B cell (primary cell): ENCODE measurements around the gene GYPE. TPM values are rescaled to one million over a fixed set of nuclear protein-coding genes. Genes with fewer than 3 reads are reported as not detected.
"Not testable (repeated sequence)": the region's sequence is repeated elsewhere in the genome, so short reads cannot be mapped to it uniquely, and the experiment has no call there.

Experiments used
- ATAC-seq: fragments of 200-7000 bp; cut with Tn5 transposase; one replicate; pipeline ENCODE4 v1.10.0; 2021; ENCODE audit warnings: low read depth, mild to moderate bottlenecking, moderate number of reproducible peaks, moderate library complexity
- CTCF ChIA-PET: fragments of 350-600 bp; sonication (Branson Sonifier 250); formaldehyde crosslinking; loops from one replicate; lab custom pipeline; 2021; ENCODE audit warnings: antibody characterized with exemption, inconsistent platforms; lab: Charles Lee
- POLR2A ChIA-PET: fragments of 350-600 bp; sonication (Branson Sonifier 250); formaldehyde crosslinking; loops from one replicate; lab custom pipeline; 2021; ENCODE audit warnings: antibody characterized with exemption; lab: Charles Lee
- DNase-seq: peaks from one replicate; pipeline ENCODE4 v3.0.0; 2013
- H2AFZ ChIP-seq: 2 replicates; pipeline ENCODE4 v1.6.1; 2012; ENCODE audit warnings: mild to moderate bottlenecking, low read depth, low read length; ENCODE audit not compliant: insufficient read depth, poor library complexity, severe bottlenecking
- H3K27ac ChIP-seq, 2 donors: 1 replicate in 1 of 2; 2 replicates in 1 of 2; pipeline ENCODE4 v1.5.1; 2012 to 2013; ENCODE audit warnings: low read length in 2 of 2, mild to moderate bottlenecking in 2 of 2, moderate library complexity in 1 of 2
- H3K27me3 ChIP-seq, 4 experiments: fragments of 200-600 bp in 1 of 4; sonication (generic) in 1 of 4; replicated peaks in 1 of 4; 1 replicate in 2 of 4; 2 replicates in 2 of 4; pipeline versions ENCODE4 v1.6.1 to v1.7.0; 2013 to 2016; ENCODE audit warnings: low read length in 3 of 4, mild to moderate bottlenecking in 2 of 4, mixed read lengths in 1 of 4, moderate library complexity in 1 of 4; ENCODE audit not compliant: insufficient read depth in 4 of 4, control insufficient read depth in 3 of 4; ENCODE audit errors: control extremely low read depth in 1 of 4
- H3K36me3 ChIP-seq, 2 experiments: replicated peaks in 1 of 2; 1 replicate in 1 of 2; 2 replicates in 1 of 2; pipeline versions ENCODE4 v1.6.1 to v1.7.1; 2013; ENCODE audit warnings: low read length in 1 of 2; ENCODE audit not compliant: insufficient read depth in 2 of 2, control insufficient read depth in 1 of 2; ENCODE audit errors: control extremely low read depth in 1 of 2, extremely low read depth in 1 of 2
- H3K4me1 ChIP-seq, 2 donors: fragments of 200-600 bp in 1 of 2; sonication (generic) in 1 of 2; 1 replicate in 1 of 2; 2 replicates in 1 of 2; pipeline versions ENCODE4 v1.5.1 to v1.6.1; 2013 to 2017; ENCODE audit warnings: low read length in 2 of 2; ENCODE audit not compliant: control insufficient read depth in 2 of 2, insufficient read depth in 2 of 2
- H3K4me2 ChIP-seq: replicated peaks from 2 replicates; pipeline ENCODE3; 2012; ENCODE audit warnings: mild to moderate bottlenecking, low read depth, low read length; ENCODE audit not compliant: poor library complexity, severe bottlenecking
- H3K4me3 ChIP-seq, 5 experiments: fragments of 200-600 bp in 1 of 5; sonication (generic) in 1 of 5; 1 replicate in 3 of 5; 2 replicates in 2 of 5; pipeline versions ENCODE4 v1.5.1 to v1.7.0; 2011 to 2016; ENCODE audit warnings: low read length in 4 of 5, mild to moderate bottlenecking in 4 of 5, low read depth in 2 of 5, control low read depth in 1 of 5, moderate library complexity in 1 of 5; ENCODE audit not compliant: insufficient read depth in 1 of 5; ENCODE audit errors: control extremely low read depth in 1 of 5, extremely low read depth in 1 of 5
- H3K79me2 ChIP-seq: fragments of 200-600 bp; sonication (generic); one replicate; pipeline ENCODE4 v1.6.0; 2016; ENCODE audit warnings: low read length; ENCODE audit not compliant: control insufficient read depth, insufficient read depth
- H3K9ac ChIP-seq: fragments of 200-600 bp; sonication (generic); 2 replicates; pipeline ENCODE4 v1.6.1; 2017; ENCODE audit warnings: mild to moderate bottlenecking, low read length, moderate library complexity
- H3K9me3 ChIP-seq, 3 donors: one replicate each; pipeline versions ENCODE4 v1.6.1 to v1.7.1; 2013; ENCODE audit warnings: low read length in 2 of 3; ENCODE audit not compliant: control insufficient read depth in 2 of 3, insufficient read depth in 1 of 3; ENCODE audit errors: control extremely low read depth in 1 of 3
- H4K20me1 ChIP-seq: 2 replicates; pipeline ENCODE4 v1.6.0; 2012; ENCODE audit warnings: mild to moderate bottlenecking, low read length; ENCODE audit not compliant: insufficient read depth, control insufficient read depth, poor library complexity, severe bottlenecking
- H3K27ac Mint-ChIP-seq: one replicate; pipeline ENCODE4 v1.8.0; 2021; ENCODE audit warnings: mixed read lengths
- H3K27me3 Mint-ChIP-seq: one replicate; pipeline ENCODE4 v1.8.0; 2021; ENCODE audit warnings: mixed read lengths
- H3K4me1 Mint-ChIP-seq: one replicate; pipeline ENCODE4 v1.8.0; 2021; ENCODE audit warnings: mixed read lengths
- H3K4me3 Mint-ChIP-seq: one replicate; pipeline ENCODE4 v1.8.0; 2021; ENCODE audit warnings: mixed read lengths
- H3K9me3 Mint-ChIP-seq: one replicate; pipeline ENCODE4 v1.8.0; 2022; ENCODE audit warnings: mixed read lengths; ENCODE audit not compliant: insufficient read depth
- WGBS: methylation state at CpG from one replicate; pipeline ENCODE4 v1.1.5; 2013; ENCODE audit warnings: missing lambda C conversion rate; ENCODE audit not compliant: insufficient coverage; 5-methylcytosine and 5-hydroxymethylcytosine counted together
- intact Hi-C: fragments of 100-400 bp; cut with micrococcal nuclease; formaldehyde crosslinking; loops from one replicate; pipeline ENCODE4 v1.10.0; 2022
- polyA plus RNA-seq: library from polyadenylated mRNA; depleted of rRNA; stranded (reverse); fragments of >200 nt; gene quantifications from 2 replicates; pipeline ENCODE4 v1.2.3, GENCODE V29; 2012
- total RNA-seq, 2 donors: library from RNA; stranded (reverse); fragments of 120-200 nt in 1 of 2; gene quantifications; 1 replicate in 1 of 2; 2 replicates in 1 of 2; pipeline versions ENCODE4 v1.2.3 to v1.2.4, GENCODE V29; 2013 to 2022

Gene GYPE
- total and polyA plus RNA-seq, 2 donors (not counting 1 experiment from before 2014, with no cell fraction given), result 3.0 to 4.7 TPM

GRCh38 chr4:143870523-143871268 lies 34.7 kb downstream of the GYPE start:
- Mint-ChIP-seq H3K4me1 (peaks cover 40% of the 10 kb centered on the region), H3K27ac (peak overlapping the region; percentile 64), H3K4me3 (peak overlapping the region; percentile 27)
- H3K9me3 Mint-ChIP-seq, POLR2A ChIA-PET, CTCF ChIA-PET, H2AFZ ChIP-seq, H3K36me3 ChIP-seq, intact Hi-C loops, H3K79me2 ChIP-seq, H3K27me3 ChIP-seq, H3K27me3 Mint-ChIP-seq, H3K9ac ChIP-seq, H4K20me1 ChIP-seq, H3K9me3 ChIP-seq, H3K4me3 ChIP-seq: not testable (repeated sequence)
- Histone ChIP-seq H3K4me1 (peaks cover 15 to 29% of the 10 kb centered on the region in 2 donors), H3K27ac (peak overlapping the region in 1 of 2 donors; percentile 84), H3K4me2 (peak overlapping the region; percentile 19)
- 10% methylated on average over 2 of the region's 3 CpGs for WGBS
- ATAC-seq, result peak; percentile 57
- DNase-seq, result peak; percentile 51

- H3K9me3 ChIP-seq, H3K27me3 Mint-ChIP-seq, intact Hi-C loops, H2AFZ ChIP-seq, H3K4me3 ChIP-seq, POLR2A ChIA-PET, H4K20me1 ChIP-seq, H3K4me2 ChIP-seq, H3K27me3 ChIP-seq, H3K79me2 ChIP-seq, CTCF ChIA-PET, H3K9me3 Mint-ChIP-seq, H3K9ac ChIP-seq, H3K36me3 ChIP-seq: not testable (repeated sequence)
- Mint-ChIP-seq H3K4me1 (peaks cover 37% of the 10 kb centered on the region), H3K27ac (peak overlapping the region; percentile 62), H3K4me3 (peak overlapping the region; percentile 27)
- peaks cover 15 to 23% of the 10 kb centered on the region in 2 donors for H3K4me1 ChIP-seq
- DNase-seq (peak; percentile 2), ATAC-seq (peak; percentile 56)
- peak overlapping the region in 1 of 2 donors; percentile 84 for H3K27ac ChIP-seq
- no CpG with 5 or more reads among the region's 3 CpGs for WGBS
Measured at GRCh38 chr4:143869925-143870324, 35.4 kb downstream of the GYPE start.

- H3K9me3 Mint-ChIP-seq, POLR2A ChIA-PET, H3K27me3 Mint-ChIP-seq, H2AFZ ChIP-seq, H3K36me3 ChIP-seq, DNase-seq, ATAC-seq, H3K4me3 ChIP-seq, H3K27me3 ChIP-seq, H3K9ac ChIP-seq, H3K27ac Mint-ChIP-seq, H3K4me2 ChIP-seq, H4K20me1 ChIP-seq, H3K4me3 Mint-ChIP-seq, CTCF ChIA-PET, H3K4me1 Mint-ChIP-seq, H3K9me3 ChIP-seq, H3K4me1 ChIP-seq, H3K79me2 ChIP-seq, H3K27ac ChIP-seq, intact Hi-C loops: not testable (repeated sequence)
- 9% methylated on average over 1 of the region's 1 CpG for WGBS
Measured at GRCh38 chr4:143862716-143863115, 42.6 kb downstream of the GYPE start.
